ENCODE results near the gene HRAS. TPM values are rescaled to one million over a fixed set of nuclear protein-coding genes. Genes with fewer than 3 reads are reported as not detected.

Gene HRAS
- total and polyA plus RNA-seq, 8 donors = 14.2 to 181 (median 70.8) TPM

DNA sequence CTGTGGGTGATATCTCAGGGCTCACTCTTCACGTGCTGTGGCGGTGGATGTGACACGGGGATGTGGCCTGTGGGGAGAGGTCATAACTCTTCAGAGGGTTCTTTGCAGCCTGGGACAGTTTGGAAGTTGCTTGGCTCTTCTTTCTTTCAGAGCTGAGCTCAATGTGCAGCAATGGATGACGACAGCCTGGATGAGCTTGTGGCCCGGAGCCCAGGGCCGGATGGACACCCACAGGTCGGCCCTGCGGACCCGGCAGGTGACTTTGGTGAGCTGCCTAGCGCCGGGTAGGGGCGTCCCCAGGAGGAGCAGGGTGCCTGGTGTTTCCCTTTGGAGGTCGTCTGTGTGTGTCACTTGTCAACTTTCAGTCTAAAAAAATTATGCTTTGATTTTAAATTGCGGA is 46.0 kb upstream of the HRAS start:
- peaks cover 31 to 49% (median 45%) of the 10 kb centered on the region in 4 donors for H3K36me3 ChIP-seq
- peaks cover 32 to 64% (median 52%) of the 10 kb centered on the region in 4 donors for H3K4me1 ChIP-seq
- H3K9me3 ChIP-seq = no peaks in the 10 kb centered on the region
- WGBS, 5 donors = 75 to 80% (median 80%) methylated on average over 14 of the region's 14 CpGs
- H3K27ac ChIP-seq = no peak overlapping the region
- H3K4me3 ChIP-seq = no peak overlapping the region
- TF ChIP-seq POLR2A (IDR thresholded peaks at IDR 0.05) (no peak), EP300 (IDR thresholded peaks at IDR 0.05) (no peak), POLR2AphosphoS5 (IDR thresholded peaks at IDR 0.05) (no peak)
- TF ChIP-seq, protein P1, sequence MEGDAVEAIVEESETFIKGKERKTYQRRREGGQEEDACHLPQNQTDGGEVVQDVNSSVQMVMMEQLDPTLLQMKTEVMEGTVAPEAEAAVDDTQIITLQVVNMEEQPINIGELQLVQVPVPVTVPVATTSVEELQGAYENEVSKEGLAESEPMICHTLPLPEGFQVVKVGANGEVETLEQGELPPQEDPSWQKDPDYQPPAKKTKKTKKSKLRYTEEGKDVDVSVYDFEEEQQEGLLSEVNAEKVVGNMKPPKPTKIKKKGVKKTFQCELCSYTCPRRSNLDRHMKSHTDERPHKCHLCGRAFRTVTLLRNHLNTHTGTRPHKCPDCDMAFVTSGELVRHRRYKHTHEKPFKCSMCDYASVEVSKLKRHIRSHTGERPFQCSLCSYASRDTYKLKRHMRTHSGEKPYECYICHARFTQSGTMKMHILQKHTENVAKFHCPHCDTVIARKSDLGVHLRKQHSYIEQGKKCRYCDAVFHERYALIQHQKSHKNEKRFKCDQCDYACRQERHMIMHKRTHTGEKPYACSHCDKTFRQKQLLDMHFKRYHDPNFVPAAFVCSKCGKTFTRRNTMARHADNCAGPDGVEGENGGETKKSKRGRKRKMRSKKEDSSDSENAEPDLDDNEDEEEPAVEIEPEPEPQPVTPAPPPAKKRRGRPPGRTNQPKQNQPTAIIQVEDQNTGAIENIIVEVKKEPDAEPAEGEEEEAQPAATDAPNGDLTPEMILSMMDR (IDR thresholded peaks at IDR 0.05) = no peak
- intact Hi-C loops (cut with DNase I; ENCODE audit: low total_unique reads) = no loop called here
- H3K27me3 ChIP-seq = no peaks in the 10 kb centered on the region
- DNase-seq = no peak

- Histone ChIP-seq H3K27ac (no peak overlapping the region), H3K27me3 (peaks cover 0 to 4% (median 0%) of the 10 kb centered on the region in 3 donors), H3K4me1 (peaks cover 37 to 67% (median 52%) of the 10 kb centered on the region in 4 donors), H3K4me3 (peak overlapping the region in 1 of 4 donors; percentile 98), H3K9me3 (no peaks in the 10 kb centered on the region), H3K36me3 (peaks cover 29 to 38% (median 37%) of the 10 kb centered on the region in 4 donors)
- TF ChIP-seq POLR2AphosphoS5 (IDR thresholded peaks at IDR 0.05) (no peak), EP300 (IDR thresholded peaks at IDR 0.05) (no peak), POLR2A (IDR thresholded peaks at IDR 0.05) (no peak)
- TF ChIP-seq, protein P1 (IDR thresholded peaks at IDR 0.05) = no peak
- peak in 1 of 2 donors; percentile 61 for DNase-seq
- intact Hi-C loops (cut with DNase I; ENCODE audit: low total_unique reads) = no loop called here
- WGBS, 5 donors = 47 to 68% (median 61%) methylated on average over 16 to 20 of the region's 20 CpGs
These were observed 44.6 kb upstream of the HRAS start for GRCh38 chr11:579830-580601.

- 50 to 66% (median 58%) methylated on average over 17 to 21 of the region's 21 CpGs for WGBS, 5 donors
- peak overlapping the region in 2 of 4 donors; percentile 82 to 98 for H3K4me3 ChIP-seq
- peaks cover 42 to 72% (median 60%) of the 10 kb centered on the region in 4 donors for H3K4me1 ChIP-seq
- H3K27me3 ChIP-seq = peaks cover 0 to 12% (median 4%) of the 10 kb centered on the region in 3 donors
- no peak overlapping the region for H3K27ac ChIP-seq
- H3K9me3 ChIP-seq = no peaks in the 10 kb centered on the region
- intact Hi-C loops (cut with DNase I; ENCODE audit: low total_unique reads) = no loop called here
- no peak for DNase-seq
- TF ChIP-seq EP300 (IDR thresholded peaks at IDR 0.05) = no peak
- TF ChIP-seq, protein P1 (IDR thresholded peaks at IDR 0.05) = no peak
- H3K36me3 ChIP-seq = peaks cover 18 to 23% (median 22%) of the 10 kb centered on the region in 4 donors
These were observed 43.1 kb upstream of the HRAS start for GRCh38 chr11:578276-579035.

- TF ChIP-seq POLR2AphosphoS5 (IDR thresholded peaks at IDR 0.05) (no peak), EP300 (IDR thresholded peaks at IDR 0.05) (no peak), POLR2A (IDR thresholded peaks at IDR 0.05) (no peak)
- TF ChIP-seq, protein P1 (IDR thresholded peaks at IDR 0.05) = no peak
- peaks cover 42 to 72% (median 60%) of the 10 kb centered on the region in 4 donors for H3K4me1 ChIP-seq
- H3K9me3 ChIP-seq = no peaks in the 10 kb centered on the region
- peaks cover 0 to 12% (median 4%) of the 10 kb centered on the region in 3 donors for H3K27me3 ChIP-seq
- no peak for DNase-seq
- H3K4me3 ChIP-seq = peak overlapping the region; percentile 71 to 98 (median 78)
- peak overlapping the region in 2 of 5 donors; percentile 93 to 94 for H3K27ac ChIP-seq
- intact Hi-C loops (cut with DNase I; ENCODE audit: low total_unique reads) = no loop called here
- H3K36me3 ChIP-seq = peaks cover 9 to 14% (median 13%) of the 10 kb centered on the region in 4 donors
- WGBS, 5 donors = 29 to 51% (median 36%) methylated on average over 6 of the region's 6 CpGs
These were observed 42.2 kb upstream of the HRAS start for GRCh38 chr11:577611-577894.

Data from stomach (tissue), 9 donors.